ENCODE results near the gene UBAC2. TPM values are rescaled to one million over a fixed set of nuclear protein-coding genes. Genes with fewer than 3 reads are reported as not detected.

UBAC2 gene
- polyA plus RNA-seq, 1 experiment: 71.4 TPM

DNA sequence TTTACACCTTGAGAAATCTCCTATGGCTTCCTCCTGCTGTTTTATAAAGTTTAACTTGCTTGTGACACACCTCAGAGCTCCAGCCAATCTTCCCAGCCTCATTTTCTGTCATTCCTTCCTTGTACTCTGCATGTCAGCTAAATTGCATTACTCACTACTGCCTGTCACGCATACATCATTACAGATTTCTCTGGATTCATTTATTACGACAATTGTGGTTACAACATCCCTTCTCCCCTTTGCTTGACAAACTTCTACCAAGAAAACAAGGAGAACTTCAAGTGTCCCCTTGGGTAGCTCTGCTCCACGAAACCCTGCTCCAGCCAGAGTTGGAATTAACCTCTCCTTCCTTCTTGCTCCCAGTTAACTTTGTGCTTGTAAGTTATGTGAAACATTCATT lies 79.5 kb downstream of the UBAC2 start:
- no peak for DNase-seq (ENCODE audit: low read depth, low spot score)
- no peaks in the 10 kb centered on the region for H3K9me3 ChIP-seq (ENCODE audit: control insufficient read depth, insufficient read depth, low read length)
- H3K27me3 ChIP-seq (ENCODE audit: control insufficient read depth, insufficient read depth, low read length): no peaks in the 10 kb centered on the region
- no peak overlapping the region for H3K27ac ChIP-seq (ENCODE audit: low read depth, low read length)
- H3K4me3 ChIP-seq (ENCODE audit: low read depth, low read length): no peak overlapping the region
- TF ChIP-seq, protein P1, sequence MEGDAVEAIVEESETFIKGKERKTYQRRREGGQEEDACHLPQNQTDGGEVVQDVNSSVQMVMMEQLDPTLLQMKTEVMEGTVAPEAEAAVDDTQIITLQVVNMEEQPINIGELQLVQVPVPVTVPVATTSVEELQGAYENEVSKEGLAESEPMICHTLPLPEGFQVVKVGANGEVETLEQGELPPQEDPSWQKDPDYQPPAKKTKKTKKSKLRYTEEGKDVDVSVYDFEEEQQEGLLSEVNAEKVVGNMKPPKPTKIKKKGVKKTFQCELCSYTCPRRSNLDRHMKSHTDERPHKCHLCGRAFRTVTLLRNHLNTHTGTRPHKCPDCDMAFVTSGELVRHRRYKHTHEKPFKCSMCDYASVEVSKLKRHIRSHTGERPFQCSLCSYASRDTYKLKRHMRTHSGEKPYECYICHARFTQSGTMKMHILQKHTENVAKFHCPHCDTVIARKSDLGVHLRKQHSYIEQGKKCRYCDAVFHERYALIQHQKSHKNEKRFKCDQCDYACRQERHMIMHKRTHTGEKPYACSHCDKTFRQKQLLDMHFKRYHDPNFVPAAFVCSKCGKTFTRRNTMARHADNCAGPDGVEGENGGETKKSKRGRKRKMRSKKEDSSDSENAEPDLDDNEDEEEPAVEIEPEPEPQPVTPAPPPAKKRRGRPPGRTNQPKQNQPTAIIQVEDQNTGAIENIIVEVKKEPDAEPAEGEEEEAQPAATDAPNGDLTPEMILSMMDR (IDR thresholded peaks at IDR 0.05; ENCODE audit: low read depth, low read length): no peak
- ChIA-PET CTCF (interaction anchor here (1.2 to 4.0 kb wide), 3 partner anchors 10 to 156 kb away, joined by 7 to 33 read pairs (median 18); no protein-coding TSS in a partner anchor), POLR2A (no interaction called here)

DNA sequence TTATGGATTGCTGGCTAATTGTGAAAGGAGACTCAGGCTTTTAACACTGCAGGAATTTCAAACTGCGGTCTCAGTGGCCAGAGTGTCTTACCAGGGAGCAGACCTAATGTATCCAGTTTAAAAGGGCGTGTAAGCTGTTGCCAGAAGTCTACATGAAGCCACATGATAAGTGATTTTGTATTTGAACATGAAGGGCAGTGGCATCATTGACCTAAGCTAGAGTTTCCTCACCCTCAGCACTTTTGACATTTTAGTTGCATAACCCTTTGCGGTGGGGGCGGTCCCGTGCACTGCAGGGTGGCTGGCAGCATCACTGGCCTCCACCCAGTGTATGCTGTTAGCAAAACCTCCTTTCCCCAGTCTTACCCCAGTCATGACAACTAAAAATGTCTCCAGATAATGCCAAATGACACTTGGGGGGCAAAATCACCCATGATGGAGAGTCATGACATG lies 81.2 kb downstream of the UBAC2 start:
- DNase-seq (ENCODE audit: low read depth, low spot score): no peak
- Histone ChIP-seq H3K9me3 (ENCODE audit: control insufficient read depth, insufficient read depth, low read length) (no peaks in the 10 kb centered on the region), H3K4me3 (ENCODE audit: low read depth, low read length) (no peak overlapping the region), H3K27ac (ENCODE audit: low read depth, low read length) (no peak overlapping the region), H3K27me3 (ENCODE audit: control insufficient read depth, insufficient read depth, low read length) (no peaks in the 10 kb centered on the region)
- TF ChIP-seq, protein P1 (IDR thresholded peaks at IDR 0.05; ENCODE audit: low read depth, low read length): no peak
- ChIA-PET POLR2A (no interaction called here), CTCF (interaction anchor here (0.6 to 5.1 kb wide), 3 partner anchors 12 to 155 kb away, joined by 3 to 49 read pairs (median 39); no protein-coding TSS in a partner anchor)

DNA sequence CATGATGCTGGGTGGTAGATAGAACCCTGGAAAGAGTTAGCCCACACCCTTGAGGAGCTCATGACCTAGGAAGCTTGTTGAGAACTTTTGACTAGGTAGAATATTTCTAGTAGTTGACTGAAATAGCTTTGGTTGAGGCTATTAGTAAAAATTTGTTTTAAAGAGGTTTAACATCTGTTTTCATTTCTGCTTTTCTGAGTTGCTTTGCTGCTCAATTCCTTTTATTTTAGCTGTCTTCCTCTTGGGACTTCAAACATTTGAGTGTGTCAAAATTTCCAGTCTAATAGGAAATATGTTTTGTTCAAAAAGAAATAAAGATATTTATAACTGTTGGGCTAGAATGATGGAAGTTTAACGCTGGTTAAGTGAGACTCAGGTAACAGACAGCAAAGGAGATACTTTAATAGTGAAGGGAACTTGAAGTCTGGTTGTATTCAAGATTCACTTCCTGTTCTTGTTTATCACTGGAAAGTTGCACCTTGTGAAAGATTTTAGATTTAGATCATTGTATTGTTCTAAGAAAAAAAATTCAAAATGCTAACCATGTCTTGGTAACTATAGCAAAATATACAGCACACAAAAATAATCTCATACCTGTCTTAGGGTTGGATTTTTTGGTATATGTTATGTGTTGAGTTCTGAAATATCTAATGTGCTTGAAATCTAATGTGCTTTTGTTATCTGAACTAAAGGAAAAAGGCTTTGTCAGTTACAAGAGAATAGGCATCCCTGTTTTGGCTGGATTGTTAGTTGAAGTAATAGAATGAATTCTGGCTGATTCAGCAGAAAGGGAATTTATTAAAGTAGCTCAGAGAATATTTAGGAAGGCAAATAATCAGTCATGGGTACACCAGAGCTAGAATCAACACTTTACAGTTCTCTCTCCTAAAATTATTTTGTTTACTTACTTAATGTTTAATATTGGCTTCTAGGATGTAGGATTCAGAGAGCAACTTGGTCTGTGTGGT lies 81.9 kb downstream of the UBAC2 start:
- ChIA-PET POLR2A (no interaction called here), CTCF (interaction anchor here (0.7 to 5.1 kb wide), 4 partner anchors 12 to 155 kb away, joined by 3 to 49 read pairs (median 22); no protein-coding TSS in a partner anchor)
- no peak overlapping the region for H3K27ac ChIP-seq (ENCODE audit: low read depth, low read length)

DNA sequence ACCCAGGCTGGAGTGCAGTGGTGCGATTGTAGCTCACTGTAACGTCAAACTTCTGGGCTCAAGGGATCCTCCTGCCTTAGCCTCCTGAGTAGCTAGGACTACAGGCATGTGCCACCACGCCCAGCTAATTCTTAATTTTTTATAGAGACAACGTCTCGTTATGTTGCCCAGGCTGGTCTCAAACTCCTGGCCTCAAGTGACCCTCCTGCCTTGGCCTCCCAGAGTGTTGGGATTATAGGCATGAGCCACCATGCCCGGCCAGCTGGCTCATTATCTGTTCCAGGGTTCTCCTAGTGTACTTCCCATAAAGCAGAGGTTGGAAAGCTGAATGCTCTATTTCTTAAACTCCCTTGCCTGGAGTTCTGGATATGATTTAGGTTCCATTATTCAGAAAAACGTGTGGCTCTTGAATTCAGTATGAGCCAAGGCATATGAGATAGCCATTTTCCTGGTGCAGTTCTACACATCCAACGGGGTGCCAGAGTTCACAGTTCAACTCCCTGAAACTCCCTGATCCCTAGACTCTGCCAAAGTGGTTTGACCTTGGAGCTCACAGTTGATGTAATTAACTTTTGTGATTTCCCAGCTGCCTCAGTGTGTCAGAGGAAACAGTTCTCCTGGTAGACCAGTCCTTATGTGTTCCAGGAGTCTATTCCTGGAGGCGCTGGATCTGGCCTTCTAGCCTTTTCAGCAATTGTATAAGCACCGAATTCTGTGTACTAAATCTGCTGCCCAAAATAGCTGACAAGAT lies 85.0 kb downstream of the UBAC2 start:
- POLR2A ChIA-PET: no interaction called here
- no peaks in the 10 kb centered on the region for H3K27me3 ChIP-seq (ENCODE audit: control insufficient read depth, insufficient read depth, low read length)

More for the DNA sequence above, 81.9 kb downstream of the UBAC2 start:
- TF ChIP-seq, protein P1 (IDR thresholded peaks at IDR 0.05; ENCODE audit: low read depth, low read length): no peak
- Histone ChIP-seq H3K27me3 (ENCODE audit: control insufficient read depth, insufficient read depth, low read length) (no peaks in the 10 kb centered on the region), H3K9me3 (ENCODE audit: control insufficient read depth, insufficient read depth, low read length) (no peaks in the 10 kb centered on the region), H3K4me3 (ENCODE audit: low read depth, low read length) (no peak overlapping the region)
- no peak for DNase-seq (ENCODE audit: low read depth, low spot score)

More for the DNA sequence above, 85.0 kb downstream of the UBAC2 start:
- no peak overlapping the region for H3K4me3 ChIP-seq (ENCODE audit: low read depth, low read length)
- no peak overlapping the region for H3K27ac ChIP-seq (ENCODE audit: low read depth, low read length)
- CTCF ChIA-PET: interaction anchor here (1.1 to 5.1 kb wide), 4 partner anchors 10 to 152 kb away, joined by 5 to 49 read pairs (median 26); no protein-coding TSS in a partner anchor
- H3K9me3 ChIP-seq (ENCODE audit: control insufficient read depth, insufficient read depth, low read length): no peaks in the 10 kb centered on the region
- TF ChIP-seq, protein P1 (IDR thresholded peaks at IDR 0.05; ENCODE audit: low read depth, low read length): no peak
- DNase-seq (ENCODE audit: low read depth, low spot score): no peak

Data from AG04450 (cell line).